HUES48 (cell line): ENCODE data around the gene APOH.

ENCODE experiments used
- H3K27ac ChIP-seq: one replicate; pipeline ENCODE4 v1.7.0; 2013; ENCODE audit warnings: low read depth, low read length, inconsistent platforms
- H3K27me3 ChIP-seq: 2 replicates; pipeline ENCODE4 v1.6.1; 2013; ENCODE audit warnings: mild to moderate bottlenecking, low read length; ENCODE audit not compliant: control insufficient read depth, insufficient read depth
- H3K36me3 ChIP-seq: 2 replicates; pipeline ENCODE4 v1.6.1; 2013; ENCODE audit warnings: low read length; ENCODE audit not compliant: control insufficient read depth, insufficient read depth
- H3K4me1 ChIP-seq: 2 replicates; pipeline ENCODE4 v1.6.1; 2013; ENCODE audit warnings: mild to moderate bottlenecking, low read length; ENCODE audit not compliant: control insufficient read depth, insufficient read depth
- H3K4me3 ChIP-seq: 2 replicates; pipeline ENCODE4 v1.5.1; 2013; ENCODE audit warnings: mild to moderate bottlenecking, low read depth, low read length
- H3K9ac ChIP-seq: 2 replicates; pipeline ENCODE4 v1.6.1; 2013; ENCODE audit warnings: mild to moderate bottlenecking, low read depth, low read length, moderate library complexity
- H3K9me3 ChIP-seq: 2 replicates; pipeline ENCODE4 v1.6.1; 2013; ENCODE audit warnings: low read length; ENCODE audit not compliant: control insufficient read depth, insufficient read depth

The APOH gene

GRCh38 chr17:66171692-66172091 is 57.5 kb downstream of the APOH start:
- no peaks in the 10 kb centered on the region for H3K36me3 ChIP-seq
- no peaks in the 10 kb centered on the region for H3K27me3 ChIP-seq
- no peak overlapping the region for H3K27ac ChIP-seq
- H3K4me3 ChIP-seq: no peak overlapping the region
- H3K9ac ChIP-seq: no peak overlapping the region
- no peaks in the 10 kb centered on the region for H3K4me1 ChIP-seq
- H3K9me3 ChIP-seq: no peaks in the 10 kb centered on the region

GRCh38 chr17:66171172-66171571 is 58.0 kb downstream of the APOH start:
- no peaks in the 10 kb centered on the region for H3K36me3 ChIP-seq
- H3K4me1 ChIP-seq: no peaks in the 10 kb centered on the region
- no peaks in the 10 kb centered on the region for H3K9me3 ChIP-seq
- no peak overlapping the region for H3K27ac ChIP-seq
- no peaks in the 10 kb centered on the region for H3K27me3 ChIP-seq
- H3K4me3 ChIP-seq: no peak overlapping the region
- no peak overlapping the region for H3K9ac ChIP-seq

DNA sequence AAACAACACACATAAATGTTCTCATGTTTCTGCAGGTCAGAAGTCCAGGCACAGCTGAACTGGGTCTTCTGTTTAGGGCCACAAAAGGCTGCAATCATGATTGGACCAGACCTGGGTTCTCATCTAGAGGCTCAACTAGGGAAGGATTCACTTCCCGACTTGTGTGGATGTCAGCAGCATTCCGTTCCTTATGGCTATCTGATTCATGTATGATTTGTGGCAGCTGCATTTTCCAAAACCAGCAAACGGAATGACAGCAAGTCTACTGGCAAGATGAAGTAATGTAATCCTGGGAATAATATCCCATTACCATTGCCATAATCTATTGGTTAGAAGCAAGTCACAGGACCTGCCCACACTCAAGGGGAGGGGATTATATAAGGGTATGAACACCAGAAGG is 59.4 kb downstream of the APOH start:
- no peak overlapping the region for H3K9ac ChIP-seq
- no peaks in the 10 kb centered on the region for H3K36me3 ChIP-seq
- H3K27me3 ChIP-seq: no peaks in the 10 kb centered on the region
- no peaks in the 10 kb centered on the region for H3K4me1 ChIP-seq
- H3K9me3 ChIP-seq: no peaks in the 10 kb centered on the region
- H3K27ac ChIP-seq: no peak overlapping the region
- H3K4me3 ChIP-seq: no peak overlapping the region

DNA sequence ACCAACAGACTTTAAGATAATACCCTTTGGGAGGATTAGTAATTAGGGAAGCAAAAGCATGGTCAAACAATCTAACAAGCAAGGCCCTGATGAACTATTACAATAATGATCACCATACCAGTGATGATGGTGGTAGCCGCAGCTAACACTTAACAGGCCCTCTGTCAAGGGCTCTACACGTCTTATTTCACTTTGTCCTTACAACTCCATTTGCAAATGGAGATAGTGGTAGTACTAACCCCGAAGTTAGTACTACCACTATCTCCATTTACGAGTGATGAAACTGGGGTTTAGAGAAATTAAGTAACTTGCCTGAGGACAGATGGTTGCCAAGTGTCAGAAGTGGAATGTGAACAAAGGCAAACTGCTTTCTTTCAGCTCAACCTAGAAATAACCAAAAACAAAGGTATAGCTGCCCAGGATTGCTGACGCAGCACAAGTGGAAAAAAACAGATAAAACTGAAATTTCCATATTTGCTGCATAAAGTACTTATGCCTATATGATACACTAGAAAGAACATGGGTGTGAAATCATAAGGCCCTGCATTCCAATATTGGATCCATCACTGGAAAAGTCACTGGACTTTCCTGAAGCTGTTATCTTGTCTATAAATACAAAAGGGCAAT is 61.9 kb downstream of the APOH start:
- Histone ChIP-seq H3K4me3 (no peak overlapping the region), H3K27me3 (no peaks in the 10 kb centered on the region), H3K36me3 (no peaks in the 10 kb centered on the region), H3K27ac (no peak overlapping the region), H3K9ac (no peak overlapping the region), H3K4me1 (no peaks in the 10 kb centered on the region), H3K9me3 (no peaks in the 10 kb centered on the region)

GRCh38 chr17:66165537-66166123 is 63.6 kb downstream of the APOH start:
- Histone ChIP-seq H3K27me3 (no peaks in the 10 kb centered on the region), H3K36me3 (no peaks in the 10 kb centered on the region), H3K4me3 (no peak overlapping the region), H3K9ac (no peak overlapping the region), H3K4me1 (no peaks in the 10 kb centered on the region), H3K9me3 (no peaks in the 10 kb centered on the region), H3K27ac (no peak overlapping the region)
